B cell (primary cell): ENCODE results near the gene SRBD1. TPM values are rescaled to one million over a fixed set of nuclear protein-coding genes. Genes with fewer than 3 reads are reported as not detected.

Experiments used
- ATAC-seq: fragments of 200-7000 bp; cut with Tn5 transposase; one replicate; pipeline ENCODE4 v1.10.0; 2021; ENCODE audit warnings: low read depth, mild to moderate bottlenecking, moderate number of reproducible peaks, moderate library complexity
- CTCF ChIA-PET: fragments of 350-600 bp; sonication (Branson Sonifier 250); formaldehyde crosslinking; loops from one replicate; lab custom pipeline; 2021; ENCODE audit warnings: antibody characterized with exemption, inconsistent platforms; lab: Charles Lee
- POLR2A ChIA-PET: fragments of 350-600 bp; sonication (Branson Sonifier 250); formaldehyde crosslinking; loops from one replicate; lab custom pipeline; 2021; ENCODE audit warnings: antibody characterized with exemption; lab: Charles Lee
- DNase-seq: peaks from one replicate; pipeline ENCODE4 v3.0.0; 2013
- H2AFZ ChIP-seq: 2 replicates; pipeline ENCODE4 v1.6.1; 2012; ENCODE audit warnings: mild to moderate bottlenecking, low read depth, low read length; ENCODE audit not compliant: insufficient read depth, poor library complexity, severe bottlenecking
- H3K27ac ChIP-seq, 2 donors: 1 replicate in 1 of 2; 2 replicates in 1 of 2; pipeline ENCODE4 v1.5.1; 2012 to 2013; ENCODE audit warnings: low read length in 2 of 2, mild to moderate bottlenecking in 2 of 2, moderate library complexity in 1 of 2
- H3K27me3 ChIP-seq, 4 experiments: fragments of 200-600 bp in 1 of 4; sonication (generic) in 1 of 4; replicated peaks in 1 of 4; 1 replicate in 2 of 4; 2 replicates in 2 of 4; pipeline versions ENCODE4 v1.6.1 to v1.7.0; 2013 to 2016; ENCODE audit warnings: low read length in 3 of 4, mild to moderate bottlenecking in 2 of 4, mixed read lengths in 1 of 4, moderate library complexity in 1 of 4; ENCODE audit not compliant: insufficient read depth in 4 of 4, control insufficient read depth in 3 of 4; ENCODE audit errors: control extremely low read depth in 1 of 4
- H3K36me3 ChIP-seq, 2 experiments: replicated peaks in 1 of 2; 1 replicate in 1 of 2; 2 replicates in 1 of 2; pipeline versions ENCODE4 v1.6.1 to v1.7.1; 2013; ENCODE audit warnings: low read length in 1 of 2; ENCODE audit not compliant: insufficient read depth in 2 of 2, control insufficient read depth in 1 of 2; ENCODE audit errors: control extremely low read depth in 1 of 2, extremely low read depth in 1 of 2
- H3K4me1 ChIP-seq, 2 donors: fragments of 200-600 bp in 1 of 2; sonication (generic) in 1 of 2; 1 replicate in 1 of 2; 2 replicates in 1 of 2; pipeline versions ENCODE4 v1.5.1 to v1.6.1; 2013 to 2017; ENCODE audit warnings: low read length in 2 of 2; ENCODE audit not compliant: control insufficient read depth in 2 of 2, insufficient read depth in 2 of 2
- H3K4me2 ChIP-seq: replicated peaks from 2 replicates; pipeline ENCODE3; 2012; ENCODE audit warnings: mild to moderate bottlenecking, low read depth, low read length; ENCODE audit not compliant: poor library complexity, severe bottlenecking
- H3K4me3 ChIP-seq, 5 experiments: fragments of 200-600 bp in 1 of 5; sonication (generic) in 1 of 5; 1 replicate in 3 of 5; 2 replicates in 2 of 5; pipeline versions ENCODE4 v1.5.1 to v1.7.0; 2011 to 2016; ENCODE audit warnings: low read length in 4 of 5, mild to moderate bottlenecking in 4 of 5, low read depth in 2 of 5, control low read depth in 1 of 5, moderate library complexity in 1 of 5; ENCODE audit not compliant: insufficient read depth in 1 of 5; ENCODE audit errors: control extremely low read depth in 1 of 5, extremely low read depth in 1 of 5
- H3K79me2 ChIP-seq: fragments of 200-600 bp; sonication (generic); one replicate; pipeline ENCODE4 v1.6.0; 2016; ENCODE audit warnings: low read length; ENCODE audit not compliant: control insufficient read depth, insufficient read depth
- H3K9ac ChIP-seq: fragments of 200-600 bp; sonication (generic); 2 replicates; pipeline ENCODE4 v1.6.1; 2017; ENCODE audit warnings: mild to moderate bottlenecking, low read length, moderate library complexity
- H3K9me3 ChIP-seq, 3 donors: one replicate each; pipeline versions ENCODE4 v1.6.1 to v1.7.1; 2013; ENCODE audit warnings: low read length in 2 of 3; ENCODE audit not compliant: control insufficient read depth in 2 of 3, insufficient read depth in 1 of 3; ENCODE audit errors: control extremely low read depth in 1 of 3
- H4K20me1 ChIP-seq: 2 replicates; pipeline ENCODE4 v1.6.0; 2012; ENCODE audit warnings: mild to moderate bottlenecking, low read length; ENCODE audit not compliant: insufficient read depth, control insufficient read depth, poor library complexity, severe bottlenecking
- H3K27ac Mint-ChIP-seq: one replicate; pipeline ENCODE4 v1.8.0; 2021; ENCODE audit warnings: mixed read lengths
- H3K27me3 Mint-ChIP-seq: one replicate; pipeline ENCODE4 v1.8.0; 2021; ENCODE audit warnings: mixed read lengths
- H3K4me1 Mint-ChIP-seq: one replicate; pipeline ENCODE4 v1.8.0; 2021; ENCODE audit warnings: mixed read lengths
- H3K4me3 Mint-ChIP-seq: one replicate; pipeline ENCODE4 v1.8.0; 2021; ENCODE audit warnings: mixed read lengths
- H3K9me3 Mint-ChIP-seq: one replicate; pipeline ENCODE4 v1.8.0; 2022; ENCODE audit warnings: mixed read lengths; ENCODE audit not compliant: insufficient read depth
- EZH2 ChIP-seq: IDR thresholded peaks from 2 replicates; pipeline ENCODE4 v1.6.1; 2012; ENCODE audit warnings: borderline replicate concordance, low read depth, mild to moderate bottlenecking, moderate library complexity, low read length; ENCODE audit not compliant: insufficient read depth, poor library complexity, severe bottlenecking
- WGBS: methylation state at CpG from one replicate; pipeline ENCODE4 v1.1.5; 2013; ENCODE audit warnings: missing lambda C conversion rate; ENCODE audit not compliant: insufficient coverage; 5-methylcytosine and 5-hydroxymethylcytosine counted together
- intact Hi-C: fragments of 100-400 bp; cut with micrococcal nuclease; formaldehyde crosslinking; loops from one replicate; pipeline ENCODE4 v1.10.0; 2022
- polyA plus RNA-seq: library from polyadenylated mRNA; depleted of rRNA; stranded (reverse); fragments of >200 nt; gene quantifications from 2 replicates; pipeline ENCODE4 v1.2.3, GENCODE V29; 2012
- total RNA-seq, 2 donors: library from RNA; stranded (reverse); fragments of 120-200 nt in 1 of 2; gene quantifications; 1 replicate in 1 of 2; 2 replicates in 1 of 2; pipeline versions ENCODE4 v1.2.3 to v1.2.4, GENCODE V29; 2013 to 2022
- TF ChIP-seq, protein P1 (sequence below): fragments of 200-600 bp; IDR thresholded peaks from one replicate; pipeline ENCODE4 v1.8.0; 2022; ENCODE audit warnings: antibody characterized with exemption, mild to moderate bottlenecking

SRBD1 gene
- total and polyA plus RNA-seq, 2 donors (not counting 1 experiment from before 2014, with no cell fraction given) = 6.2 to 27.1 TPM

GRCh38 chr2:45510701-45511420, 100.2 kb downstream of the SRBD1 start:
- Histone ChIP-seq H3K9me3 (no peaks in the 10 kb centered on the region), H3K4me1 (no peaks in the 10 kb centered on the region), H3K4me3 (no peak overlapping the region), H3K36me3 (peaks cover 3 to 8% of the 10 kb centered on the region in 2 experiments), H3K4me2 (no peak overlapping the region), H3K27me3 (no peaks in the 10 kb centered on the region), H3K79me2 (no peaks in the 10 kb centered on the region), H4K20me1 (no peaks in the 10 kb centered on the region), H3K27ac (no peak overlapping the region), H2AFZ (no peak overlapping the region), H3K9ac (no peak overlapping the region)
- intact Hi-C loops = no loop called here
- ChIA-PET CTCF (interaction anchor here (0.7 to 0.8 kb wide), 2 partner anchors 16 to 529 kb away, joined by 3 to 4 read pairs; no protein-coding TSS in a partner anchor), POLR2A (no interaction called here)
- H3K9me3 Mint-ChIP-seq = no peaks in the 10 kb centered on the region
- H3K4me3 Mint-ChIP-seq = no peak overlapping the region
- 92% methylated on average over 4 of the region's 9 CpGs for WGBS
- DNase-seq (no peak), ATAC-seq (no peak)
- H3K4me1 Mint-ChIP-seq = no peaks in the 10 kb centered on the region
- no peak overlapping the region for H3K27ac Mint-ChIP-seq
- TF ChIP-seq, protein P1, sequence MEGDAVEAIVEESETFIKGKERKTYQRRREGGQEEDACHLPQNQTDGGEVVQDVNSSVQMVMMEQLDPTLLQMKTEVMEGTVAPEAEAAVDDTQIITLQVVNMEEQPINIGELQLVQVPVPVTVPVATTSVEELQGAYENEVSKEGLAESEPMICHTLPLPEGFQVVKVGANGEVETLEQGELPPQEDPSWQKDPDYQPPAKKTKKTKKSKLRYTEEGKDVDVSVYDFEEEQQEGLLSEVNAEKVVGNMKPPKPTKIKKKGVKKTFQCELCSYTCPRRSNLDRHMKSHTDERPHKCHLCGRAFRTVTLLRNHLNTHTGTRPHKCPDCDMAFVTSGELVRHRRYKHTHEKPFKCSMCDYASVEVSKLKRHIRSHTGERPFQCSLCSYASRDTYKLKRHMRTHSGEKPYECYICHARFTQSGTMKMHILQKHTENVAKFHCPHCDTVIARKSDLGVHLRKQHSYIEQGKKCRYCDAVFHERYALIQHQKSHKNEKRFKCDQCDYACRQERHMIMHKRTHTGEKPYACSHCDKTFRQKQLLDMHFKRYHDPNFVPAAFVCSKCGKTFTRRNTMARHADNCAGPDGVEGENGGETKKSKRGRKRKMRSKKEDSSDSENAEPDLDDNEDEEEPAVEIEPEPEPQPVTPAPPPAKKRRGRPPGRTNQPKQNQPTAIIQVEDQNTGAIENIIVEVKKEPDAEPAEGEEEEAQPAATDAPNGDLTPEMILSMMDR = no peak
- no peak for TF ChIP-seq EZH2
- no peaks in the 10 kb centered on the region for H3K27me3 Mint-ChIP-seq

- Histone ChIP-seq H3K4me2 (no peak overlapping the region), H4K20me1 (no peaks in the 10 kb centered on the region), H3K79me2 (no peaks in the 10 kb centered on the region), H3K36me3 (peaks cover 0 to 4% of the 10 kb centered on the region in 2 experiments), H3K9me3 (peaks cover 0 to 3% (median 0%) of the 10 kb centered on the region in 3 donors), H3K4me3 (no peak overlapping the region), H3K4me1 (no peaks in the 10 kb centered on the region), H3K9ac (no peak overlapping the region), H2AFZ (no peak overlapping the region), H3K27me3 (no peaks in the 10 kb centered on the region), H3K27ac (no peak overlapping the region)
- 100% methylated on average over 2 of the region's 3 CpGs for WGBS
- Mint-ChIP-seq H3K27ac (no peak overlapping the region), H3K4me3 (no peak overlapping the region), H3K9me3 (no peaks in the 10 kb centered on the region), H3K27me3 (no peaks in the 10 kb centered on the region), H3K4me1 (no peaks in the 10 kb centered on the region)
- DNase-seq (no peak), ATAC-seq (no peak)
- ChIA-PET POLR2A (no interaction called here), CTCF (interaction anchor here (1.7 kb wide), 1 partner anchor 12 kb away, joined by 6 read pairs; no protein-coding TSS in a partner anchor)
- intact Hi-C loops = no loop called here
- TF ChIP-seq, protein P1 = no peak
Measured at GRCh38 chr2:45506756-45507155, 104.3 kb downstream of the SRBD1 start.
